OCI-LY7 (cell line): ENCODE measurements around the gene KCTD17. TPM values are rescaled to one million over a fixed set of nuclear protein-coding genes. Genes with fewer than 3 reads are reported as not detected.

Experiments
- BruUV-seq: library from RNA; stranded (reverse); fragments of 400-500 nt; replicated peaks from 2 replicates; lab custom pipeline; 2021; lab: Mats Ljungman, UMichigan
- CTCF ChIA-PET: fragments of 300-600 bp; sonication (Branson Sonifier 250); formaldehyde crosslinking; loops from one replicate; lab custom pipeline; 2022; ENCODE audit warnings: antibody characterized with exemption; ENCODE audit not compliant: unreplicated experiment; lab: Charles Lee
- POLR2A ChIA-PET: fragments of 300-600 bp; sonication (Branson Sonifier 250); formaldehyde crosslinking; loops from one replicate; lab custom pipeline; 2022; ENCODE audit warnings: antibody characterized with exemption; lab: Charles Lee
- DNase-seq: peaks from one replicate; pipeline ENCODE4 v3.0.0-alpha.2; 2015; ENCODE audit warnings: low spot score
- H2AFZ ChIP-seq: fragments of 200-600 bp; sonication (generic), shearing (Covaris generic); 2 replicates; pipeline ENCODE4 v1.6.1; 2014; ENCODE audit warnings: mild to moderate bottlenecking, antibody characterized with exemption, low read length, moderate library complexity
- H3K27ac ChIP-seq: fragments of 200-600 bp; sonication (generic); 2 replicates; pipeline ENCODE4 v1.5.1; 2014; ENCODE audit warnings: mixed run types, low read depth, mild to moderate bottlenecking, moderate library complexity, low read length, inconsistent platforms; ENCODE audit not compliant: poor library complexity, severe bottlenecking
- H3K36me3 ChIP-seq: fragments of 200-600 bp; sonication (generic); 2 replicates; pipeline ENCODE4 v1.6.1; 2014; ENCODE audit warnings: mild to moderate bottlenecking, antibody characterized with exemption, low read length, moderate library complexity, mixed read lengths; ENCODE audit not compliant: insufficient read depth
- H3K4me1 ChIP-seq: fragments of 200-600 bp; sonication (generic); 2 replicates; pipeline ENCODE4 v1.5.1; 2014; ENCODE audit warnings: mild to moderate bottlenecking, low read length; ENCODE audit not compliant: insufficient read depth, poor library complexity, severe bottlenecking
- H3K4me2 ChIP-seq: fragments of 200-600 bp; sonication (generic); 2 replicates; pipeline ENCODE4 v1.6.1; 2014; ENCODE audit warnings: mild to moderate bottlenecking, low read length
- H3K4me3 ChIP-seq: fragments of 200-600 bp; sonication (generic); 2 replicates; pipeline ENCODE4 v1.5.1; 2014; ENCODE audit warnings: mild to moderate bottlenecking, low read depth, low read length; ENCODE audit not compliant: poor library complexity, severe bottlenecking
- H3K79me2 ChIP-seq: fragments of 200-600 bp; sonication (generic); 2 replicates; pipeline ENCODE4 v1.6.1; 2016; ENCODE audit warnings: low read depth, mild to moderate bottlenecking, low read length, moderate library complexity, mixed read lengths; ENCODE audit not compliant: insufficient read depth
- H3K9me2 ChIP-seq: fragments of 200-600 bp; sonication (generic); 2 replicates; pipeline ENCODE4 v1.6.1; 2016; ENCODE audit warnings: mild to moderate bottlenecking, low read length, mixed read lengths; ENCODE audit not compliant: insufficient read depth
- H3K9me3 ChIP-seq: fragments of 200-600 bp; sonication (generic); 2 replicates; pipeline ENCODE4 v1.6.1; 2014; ENCODE audit warnings: mild to moderate bottlenecking, mixed run types, low read length, mixed read lengths
- H4K20me1 ChIP-seq: fragments of 200-600 bp; sonication (generic); 2 replicates; pipeline ENCODE4 v1.6.1; 2014; ENCODE audit warnings: mild to moderate bottlenecking, antibody characterized with exemption, low read length, moderate library complexity, mixed read lengths; ENCODE audit not compliant: insufficient read depth
- EZH2phosphoT487 ChIP-seq: fragments of 200-600 bp; sonication (generic); IDR thresholded peaks from 2 replicates; pipeline ENCODE4 v1.6.1; 2018; ENCODE audit warnings: low read depth, borderline replicate concordance, mild to moderate bottlenecking, mixed run types, antibody characterized with exemption, low read length, moderate library complexity, mixed read lengths
- intact Hi-C: fragments of 100-400 bp; cut with micrococcal nuclease; formaldehyde crosslinking; loops from one replicate; pipeline ENCODE4 v1.10.0; 2022; ENCODE audit not compliant: unreplicated experiment
- total RNA-seq, 2 experiments: library from RNA; depleted of rRNA in 1 of 2; stranded (reverse); fragments of >200 nt in 1 of 2; shearing (Covaris generic) in 1 of 2; gene quantifications; 2 replicates each; pipeline ENCODE4 v1.2.3, GENCODE V29; 2014 to 2022
- TF ChIP-seq, protein P1 (sequence below): fragments of 200-600 bp; sonication (generic); conservative IDR thresholded peaks from 2 replicates; pipeline ENCODE4 v1.5.1; 2014; ENCODE audit warnings: mild to moderate bottlenecking, antibody characterized with exemption, low read length, moderate library complexity, mixed read lengths

The KCTD17 gene
- total RNA-seq, 2 experiments from 2014 or later: 17.7 to 21.7 TPM

DNA sequence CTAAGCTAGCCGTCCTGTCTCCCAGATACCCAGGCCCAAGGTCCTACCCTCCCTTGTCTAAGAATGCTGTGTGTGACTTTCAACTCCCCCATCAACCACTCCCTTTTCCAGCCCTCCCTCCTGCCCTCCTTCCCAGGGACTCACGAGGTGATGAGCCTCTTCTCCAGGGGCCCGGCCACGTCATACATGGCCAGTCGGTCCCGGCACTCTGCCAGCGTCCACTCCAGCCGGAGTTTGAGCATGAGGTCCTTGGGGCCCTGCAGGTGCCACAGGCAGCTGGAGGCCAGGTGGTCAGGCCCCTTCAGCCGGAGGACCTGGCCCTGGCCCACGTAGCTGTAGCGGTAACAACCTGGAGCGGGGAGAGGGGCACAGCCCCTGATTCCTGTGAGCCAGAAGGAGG, 37.9 kb downstream of the KCTD17 start:
- CTCF ChIA-PET: no interaction called here

DNA sequence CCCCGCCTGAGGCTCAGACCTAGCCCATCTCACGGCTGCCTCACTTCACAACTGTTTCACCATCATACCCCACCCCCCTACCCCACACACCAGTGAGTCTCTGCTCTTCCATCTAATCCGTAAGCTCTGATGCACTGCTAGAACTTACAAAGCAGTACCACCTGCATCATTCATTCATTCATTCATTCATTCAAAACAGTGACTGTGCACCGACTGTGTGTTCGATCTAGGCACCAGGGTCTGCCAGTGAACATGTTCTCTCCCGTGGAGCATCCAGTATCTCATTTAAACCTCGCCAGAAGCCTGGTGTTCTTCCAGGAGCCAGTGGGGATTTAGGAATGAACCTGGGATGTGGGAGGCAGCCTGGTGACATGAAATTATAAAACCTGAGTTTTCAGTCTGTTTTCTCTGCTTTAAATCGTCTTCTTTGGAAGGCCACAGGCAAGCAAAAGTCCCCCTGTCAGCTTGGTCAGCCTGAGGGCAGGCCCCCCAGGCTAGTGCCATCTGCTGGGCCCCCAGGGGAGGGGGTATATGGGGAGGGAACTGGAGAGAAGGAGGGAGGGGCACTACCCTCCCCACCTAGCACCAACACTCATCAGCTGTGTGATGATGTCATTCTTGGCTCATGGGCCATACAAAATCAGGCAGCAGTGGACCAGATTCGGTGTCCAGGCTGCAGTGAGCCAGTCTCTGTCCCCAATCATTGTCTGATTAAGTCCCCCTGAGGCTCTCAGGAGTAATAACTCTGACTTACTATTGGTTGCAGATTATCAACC, 39.6 kb downstream of the KCTD17 start:
- no TSS peak for BruUV-seq
- no peaks in the 10 kb centered on the region for H3K79me2 ChIP-seq
- no peaks in the 10 kb centered on the region for H3K9me2 ChIP-seq
- intact Hi-C loops: no loop called here
- H3K4me3 ChIP-seq: no peak overlapping the region
- no peaks in the 10 kb centered on the region for H3K4me1 ChIP-seq
- TF ChIP-seq EZH2phosphoT487: no peak
- TF ChIP-seq, protein P1, sequence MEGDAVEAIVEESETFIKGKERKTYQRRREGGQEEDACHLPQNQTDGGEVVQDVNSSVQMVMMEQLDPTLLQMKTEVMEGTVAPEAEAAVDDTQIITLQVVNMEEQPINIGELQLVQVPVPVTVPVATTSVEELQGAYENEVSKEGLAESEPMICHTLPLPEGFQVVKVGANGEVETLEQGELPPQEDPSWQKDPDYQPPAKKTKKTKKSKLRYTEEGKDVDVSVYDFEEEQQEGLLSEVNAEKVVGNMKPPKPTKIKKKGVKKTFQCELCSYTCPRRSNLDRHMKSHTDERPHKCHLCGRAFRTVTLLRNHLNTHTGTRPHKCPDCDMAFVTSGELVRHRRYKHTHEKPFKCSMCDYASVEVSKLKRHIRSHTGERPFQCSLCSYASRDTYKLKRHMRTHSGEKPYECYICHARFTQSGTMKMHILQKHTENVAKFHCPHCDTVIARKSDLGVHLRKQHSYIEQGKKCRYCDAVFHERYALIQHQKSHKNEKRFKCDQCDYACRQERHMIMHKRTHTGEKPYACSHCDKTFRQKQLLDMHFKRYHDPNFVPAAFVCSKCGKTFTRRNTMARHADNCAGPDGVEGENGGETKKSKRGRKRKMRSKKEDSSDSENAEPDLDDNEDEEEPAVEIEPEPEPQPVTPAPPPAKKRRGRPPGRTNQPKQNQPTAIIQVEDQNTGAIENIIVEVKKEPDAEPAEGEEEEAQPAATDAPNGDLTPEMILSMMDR: no peak
- no peaks in the 10 kb centered on the region for H3K36me3 ChIP-seq
- ChIA-PET POLR2A (interaction anchor here (1.0 kb wide), 1 partner anchor 10 kb away, joined by 3 read pairs; no protein-coding TSS in a partner anchor), CTCF (no interaction called here)
- no peaks in the 10 kb centered on the region for H4K20me1 ChIP-seq
- no peak overlapping the region for H2AFZ ChIP-seq
- no peak overlapping the region for H3K4me2 ChIP-seq
- no peaks in the 10 kb centered on the region for H3K9me3 ChIP-seq
- no peak overlapping the region for H3K27ac ChIP-seq
- no peak for DNase-seq

More for the DNA sequence above, 37.9 kb downstream of the KCTD17 start:
- TF ChIP-seq, protein P1: no peak
- no peak for TF ChIP-seq EZH2phosphoT487
- Histone ChIP-seq H2AFZ (no peak overlapping the region), H3K4me2 (no peak overlapping the region), H3K27ac (no peak overlapping the region), H3K36me3 (no peaks in the 10 kb centered on the region), H3K9me3 (no peaks in the 10 kb centered on the region), H3K4me3 (no peak overlapping the region), H3K79me2 (no peaks in the 10 kb centered on the region), H3K9me2 (no peaks in the 10 kb centered on the region), H3K4me1 (no peaks in the 10 kb centered on the region), H4K20me1 (no peaks in the 10 kb centered on the region)
- no peak for DNase-seq
- intact Hi-C loops: no loop called here
- POLR2A ChIA-PET: no interaction called here
- no TSS peak for BruUV-seq

DNA sequence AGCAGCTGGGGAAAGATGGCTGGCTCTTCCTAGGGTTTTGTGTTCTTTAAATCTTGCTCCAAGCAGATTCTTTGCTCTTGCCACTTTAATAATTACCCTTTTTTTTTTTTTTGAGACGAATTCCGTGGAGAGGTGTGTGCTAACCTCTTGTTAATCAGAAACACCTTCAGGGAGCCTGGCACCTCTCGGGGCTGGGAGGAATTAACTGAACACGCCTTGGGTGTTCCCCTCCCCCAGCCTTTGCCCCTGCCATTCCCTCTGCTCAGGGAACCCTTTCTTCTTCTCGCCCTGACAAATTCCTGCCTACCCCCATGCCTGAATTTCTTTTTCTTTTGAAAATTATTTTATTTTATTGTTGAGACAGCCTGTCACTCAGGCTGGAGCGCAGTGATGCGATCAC, 40.5 kb downstream of the KCTD17 start:
- H3K27ac ChIP-seq: no peak overlapping the region
- POLR2A ChIA-PET: interaction anchor here (0.6 kb wide), 1 partner anchor 489 kb away, joined by 3 read pairs; no protein-coding TSS in a partner anchor
- TF ChIP-seq, protein P1: no peak
- TF ChIP-seq EZH2phosphoT487: no peak

More for the DNA sequence above, 40.5 kb downstream of the KCTD17 start:
- Histone ChIP-seq H4K20me1 (no peaks in the 10 kb centered on the region), H3K9me2 (no peaks in the 10 kb centered on the region), H3K9me3 (no peaks in the 10 kb centered on the region), H3K4me3 (no peak overlapping the region), H3K4me2 (no peak overlapping the region), H3K36me3 (no peaks in the 10 kb centered on the region), H3K79me2 (no peaks in the 10 kb centered on the region), H3K4me1 (no peaks in the 10 kb centered on the region), H2AFZ (no peak overlapping the region)
- intact Hi-C loops: no loop called here
- CTCF ChIA-PET: no interaction called here
- no TSS peak for BruUV-seq
- no peak for DNase-seq
